Epithelial cell of proximal tubule (primary cell): ENCODE measurements around the gene RNF144A. TPM values are rescaled to one million over a fixed set of nuclear protein-coding genes. Genes with fewer than 3 reads are reported as not detected.

Source experiments
- DNase-seq: peaks from one replicate; pipeline ENCODE4 v3.0.0-alpha.2; 2011; ENCODE audit warnings: low read depth
- H3K4me3 ChIP-seq: 2 replicates; pipeline ENCODE4 v1.5.1; 2011; ENCODE audit warnings: low read depth, mild to moderate bottlenecking, low read length
- total RNA-seq: library from RNA; depleted of rRNA; stranded (reverse); fragments of >200 nt; gene quantifications from 2 replicates; pipeline ENCODE4 v1.2.3, GENCODE V29; 2015
- TF ChIP-seq, protein P1 (sequence below): conservative IDR thresholded peaks from 2 replicates; pipeline ENCODE4 v1.5.1; 2012; ENCODE audit warnings: low read depth, mild to moderate bottlenecking, low read length

The RNF144A gene
- total RNA-seq, 1 donor from 2014 or later = 17.4 TPM

DNA sequence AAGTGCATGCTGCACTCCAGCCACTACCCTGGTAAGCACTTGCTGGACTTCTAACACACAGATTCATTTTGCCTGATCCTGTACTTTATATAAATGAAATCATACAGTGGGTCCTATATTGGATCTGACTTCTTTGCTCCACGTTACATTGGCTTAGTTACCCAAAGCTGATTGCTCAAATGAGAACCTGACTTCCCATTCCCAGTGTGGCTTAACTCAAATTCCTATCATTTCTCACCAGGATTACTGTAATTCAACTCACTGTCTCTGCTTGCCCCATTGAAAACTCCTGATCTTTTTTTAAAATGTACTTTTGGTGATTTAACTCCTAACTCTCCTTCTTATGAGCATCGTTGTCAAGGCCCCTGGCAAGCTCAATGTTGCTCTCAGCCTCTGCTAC lies 38.2 kb upstream of the RNF144A start:
- DNase-seq = no peak
- no peak overlapping the region for H3K4me3 ChIP-seq
- TF ChIP-seq, protein P1, sequence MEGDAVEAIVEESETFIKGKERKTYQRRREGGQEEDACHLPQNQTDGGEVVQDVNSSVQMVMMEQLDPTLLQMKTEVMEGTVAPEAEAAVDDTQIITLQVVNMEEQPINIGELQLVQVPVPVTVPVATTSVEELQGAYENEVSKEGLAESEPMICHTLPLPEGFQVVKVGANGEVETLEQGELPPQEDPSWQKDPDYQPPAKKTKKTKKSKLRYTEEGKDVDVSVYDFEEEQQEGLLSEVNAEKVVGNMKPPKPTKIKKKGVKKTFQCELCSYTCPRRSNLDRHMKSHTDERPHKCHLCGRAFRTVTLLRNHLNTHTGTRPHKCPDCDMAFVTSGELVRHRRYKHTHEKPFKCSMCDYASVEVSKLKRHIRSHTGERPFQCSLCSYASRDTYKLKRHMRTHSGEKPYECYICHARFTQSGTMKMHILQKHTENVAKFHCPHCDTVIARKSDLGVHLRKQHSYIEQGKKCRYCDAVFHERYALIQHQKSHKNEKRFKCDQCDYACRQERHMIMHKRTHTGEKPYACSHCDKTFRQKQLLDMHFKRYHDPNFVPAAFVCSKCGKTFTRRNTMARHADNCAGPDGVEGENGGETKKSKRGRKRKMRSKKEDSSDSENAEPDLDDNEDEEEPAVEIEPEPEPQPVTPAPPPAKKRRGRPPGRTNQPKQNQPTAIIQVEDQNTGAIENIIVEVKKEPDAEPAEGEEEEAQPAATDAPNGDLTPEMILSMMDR = no peak

DNA sequence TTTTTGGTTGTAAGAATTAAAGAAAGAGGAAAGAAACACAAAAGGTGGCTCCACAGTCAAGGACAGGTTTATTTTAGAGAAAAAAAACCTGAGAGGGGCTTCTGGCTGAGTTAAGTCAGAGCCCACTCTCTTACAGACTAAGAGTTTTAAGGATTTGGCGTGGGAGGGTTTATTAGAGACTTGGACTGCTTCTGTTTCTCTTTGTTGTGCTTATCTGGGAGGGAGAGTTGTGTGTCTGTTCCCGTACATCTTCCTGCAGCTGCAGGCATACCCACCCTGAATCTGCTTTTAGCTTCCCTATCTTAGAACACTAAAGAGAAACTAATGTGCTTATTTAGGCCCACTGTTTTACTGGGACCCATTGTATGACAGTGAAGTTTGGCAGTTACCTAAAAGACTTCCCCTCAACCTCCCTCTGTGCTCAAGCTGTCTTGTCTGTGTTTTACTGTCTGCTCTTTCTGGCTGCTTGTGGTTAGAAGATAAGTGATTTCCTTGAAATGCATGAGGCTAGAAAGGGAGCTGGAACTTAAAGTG lies 36.9 kb upstream of the RNF144A start:
- TF ChIP-seq, protein P1 = no peak
- no peak for DNase-seq

GRCh38 chr2:6881046-6881445 lies 36.2 kb upstream of the RNF144A start:
- no peak for DNase-seq
- TF ChIP-seq, protein P1 = no peak
- no peak overlapping the region for H3K4me3 ChIP-seq

More for the DNA sequence above, 36.9 kb upstream of the RNF144A start:
- H3K4me3 ChIP-seq = no peak overlapping the region

- DNase-seq = no peak
- TF ChIP-seq, protein P1 = no peak
- H3K4me3 ChIP-seq = no peak overlapping the region
Measured at GRCh38 chr2:6881516-6881915, 35.7 kb upstream of the RNF144A start.

DNA sequence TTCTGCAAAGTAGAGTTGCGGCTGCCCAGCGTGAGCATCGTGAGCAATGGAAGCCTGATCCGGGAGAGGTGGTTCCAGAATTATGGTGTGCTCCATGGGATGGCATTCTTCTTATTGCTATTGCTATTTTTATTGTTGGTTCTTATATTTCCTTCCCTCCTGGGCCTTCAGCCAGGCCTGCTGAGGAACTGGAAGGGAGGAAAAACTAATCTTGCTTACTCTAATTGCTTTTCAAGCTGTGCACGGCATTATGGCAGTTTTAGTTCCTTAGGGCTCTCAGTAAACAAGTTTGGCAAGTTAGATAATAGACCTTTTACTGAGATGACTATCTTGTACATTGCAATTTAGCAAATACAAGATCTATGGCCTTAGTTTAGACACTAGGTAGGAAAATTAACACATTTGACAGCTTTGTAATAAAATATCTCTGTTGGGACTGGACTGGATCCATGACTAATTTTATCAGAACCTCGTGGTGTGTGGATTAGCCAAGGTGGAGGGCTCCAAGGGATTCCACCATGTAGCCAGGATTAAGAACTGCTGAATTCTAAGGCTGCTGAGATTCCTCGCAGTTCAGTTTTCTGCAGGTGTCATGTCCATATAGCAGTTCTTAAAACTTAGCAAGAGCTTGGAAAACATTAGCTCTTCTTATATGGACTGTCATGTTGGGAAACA lies 33.6 kb upstream of the RNF144A start:
- TF ChIP-seq, protein P1 = no peak
- no peak overlapping the region for H3K4me3 ChIP-seq
- no peak for DNase-seq

DNA sequence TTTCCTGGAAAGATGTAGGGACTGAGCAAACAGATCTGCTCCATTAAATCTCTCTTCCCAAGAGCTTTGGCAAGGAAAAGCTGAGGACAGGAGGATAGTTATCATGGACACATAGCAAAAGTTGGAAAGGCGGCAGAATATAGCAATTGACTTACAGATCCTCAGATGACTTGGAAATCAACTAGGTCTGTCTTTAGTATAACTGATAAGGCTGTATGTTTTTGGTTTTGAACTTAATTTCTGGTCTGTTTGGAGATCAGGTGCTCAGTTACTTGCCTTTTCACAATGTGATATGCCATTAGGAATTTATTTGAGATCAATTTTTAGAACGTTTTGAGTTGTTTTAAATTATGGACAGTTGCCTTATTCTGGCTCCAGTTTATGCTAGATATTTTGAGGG lies 31.7 kb upstream of the RNF144A start:
- TF ChIP-seq, protein P1 = no peak

GRCh38 chr2:6885968-6886367 lies 31.2 kb upstream of the RNF144A start:
- DNase-seq = no peak
- TF ChIP-seq, protein P1 = no peak
- no peak overlapping the region for H3K4me3 ChIP-seq

More for the DNA sequence above, 31.7 kb upstream of the RNF144A start:
- H3K4me3 ChIP-seq = no peak overlapping the region
- no peak for DNase-seq
